22Rv1 (cell line): ENCODE measurements around the gene PTH2R.

Experiments used
- ZFX ChIP-seq: fragments of 450-650 bp; IDR thresholded peaks from 2 replicates; pipeline ENCODE4 v1.6.1; 2017; ENCODE audit warnings: antibody characterized with exemption, borderline replicate concordance
- TF ChIP-seq, protein P1 (sequence below): fragments of 450-650 bp; IDR thresholded peaks from 2 replicates; pipeline ENCODE4 v1.5.1; 2017; ENCODE audit warnings: mild to moderate bottlenecking

GRCh38 chr2:208392300-208392699, 14.3 kb upstream of the PTH2R start:
- TF ChIP-seq, protein P1, sequence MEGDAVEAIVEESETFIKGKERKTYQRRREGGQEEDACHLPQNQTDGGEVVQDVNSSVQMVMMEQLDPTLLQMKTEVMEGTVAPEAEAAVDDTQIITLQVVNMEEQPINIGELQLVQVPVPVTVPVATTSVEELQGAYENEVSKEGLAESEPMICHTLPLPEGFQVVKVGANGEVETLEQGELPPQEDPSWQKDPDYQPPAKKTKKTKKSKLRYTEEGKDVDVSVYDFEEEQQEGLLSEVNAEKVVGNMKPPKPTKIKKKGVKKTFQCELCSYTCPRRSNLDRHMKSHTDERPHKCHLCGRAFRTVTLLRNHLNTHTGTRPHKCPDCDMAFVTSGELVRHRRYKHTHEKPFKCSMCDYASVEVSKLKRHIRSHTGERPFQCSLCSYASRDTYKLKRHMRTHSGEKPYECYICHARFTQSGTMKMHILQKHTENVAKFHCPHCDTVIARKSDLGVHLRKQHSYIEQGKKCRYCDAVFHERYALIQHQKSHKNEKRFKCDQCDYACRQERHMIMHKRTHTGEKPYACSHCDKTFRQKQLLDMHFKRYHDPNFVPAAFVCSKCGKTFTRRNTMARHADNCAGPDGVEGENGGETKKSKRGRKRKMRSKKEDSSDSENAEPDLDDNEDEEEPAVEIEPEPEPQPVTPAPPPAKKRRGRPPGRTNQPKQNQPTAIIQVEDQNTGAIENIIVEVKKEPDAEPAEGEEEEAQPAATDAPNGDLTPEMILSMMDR = peak; percentile 36
- TF ChIP-seq ZFX = no peak
